GM23338 (cell line): ENCODE measurements around the gene AKR1E2. TPM values are rescaled to one million over a fixed set of nuclear protein-coding genes. Genes with fewer than 3 reads are reported as not detected.

Source experiments
- ATAC-seq: fragments of 200-7000 bp; cut with Tn5 transposase; 3 replicates; pipeline ENCODE4 v1.9.1; 2020
- DNase-seq: peaks from one replicate; pipeline ENCODE4 v3.0.0-alpha.2; 2015; ENCODE audit warnings: low spot score
- H2AFZ ChIP-seq: fragments of 200-600 bp; sonication (generic); 2 replicates; pipeline ENCODE4 v1.8.0; 2016; ENCODE audit warnings: antibody characterized with exemption, mild to moderate bottlenecking, moderate library complexity
- H3F3A ChIP-seq: fragments of 200-600 bp; sonication (generic); replicated peaks from 2 replicates; pipeline ENCODE4 v1.8.0; 2017; ENCODE audit warnings: antibody characterized with exemption, mixed run types, low read depth
- H3K27ac ChIP-seq: fragments of 200-600 bp; sonication (generic); 2 replicates; pipeline ENCODE4 v1.6.1; 2016; ENCODE audit warnings: low read depth
- H3K27me3 ChIP-seq: fragments of 200-600 bp; sonication (generic); 2 replicates; pipeline ENCODE4 v1.8.0; 2016; ENCODE audit warnings: mild to moderate bottlenecking, mixed run types, moderate library complexity; ENCODE audit not compliant: insufficient read depth
- H3K36me3 ChIP-seq: fragments of 200-600 bp; sonication (generic); 2 replicates; pipeline ENCODE4 v1.8.0; 2016; ENCODE audit warnings: mild to moderate bottlenecking; ENCODE audit not compliant: insufficient read depth
- H3K4me1 ChIP-seq: fragments of 200-600 bp; sonication (generic); 2 replicates; pipeline ENCODE4 v1.8.0; 2016; ENCODE audit warnings: mild to moderate bottlenecking, moderate library complexity; ENCODE audit not compliant: insufficient read depth
- H3K4me2 ChIP-seq: fragments of 200-600 bp; sonication (generic); 2 replicates; pipeline ENCODE4 v1.7.1; 2017; ENCODE audit warnings: mixed run types
- H3K4me3 ChIP-seq: fragments of 200-600 bp; sonication (generic); 2 replicates; pipeline ENCODE4 v1.6.1; 2016; ENCODE audit warnings: mixed run types
- H3K79me2 ChIP-seq: fragments of 200-600 bp; sonication (generic); replicated peaks from 2 replicates; pipeline ENCODE4 v1.8.0; 2017; ENCODE audit warnings: mild to moderate bottlenecking; ENCODE audit not compliant: insufficient read depth
- H3K9me2 ChIP-seq: fragments of 200-600 bp; sonication (generic); 2 replicates; pipeline ENCODE4 v1.8.0; 2017; ENCODE audit not compliant: insufficient read depth
- H4K20me1 ChIP-seq: fragments of 200-600 bp; sonication (generic); replicated peaks from 2 replicates; pipeline ENCODE4 v1.8.0; 2017; ENCODE audit warnings: mild to moderate bottlenecking; ENCODE audit not compliant: insufficient read depth
- H3K27ac Mint-ChIP-seq: 2 replicates; pipeline ENCODE4 v1.8.0; 2020; ENCODE audit warnings: inconsistent platforms, mild to moderate bottlenecking, moderate library complexity, mixed read lengths
- H3K27me3 Mint-ChIP-seq: 3 replicates; pipeline ENCODE4 v1.8.0; 2022; ENCODE audit warnings: low read depth, mild to moderate bottlenecking, moderate library complexity, mixed read lengths, inconsistent platforms; ENCODE audit not compliant: insufficient read depth, poor library complexity
- H3K36me3 Mint-ChIP-seq: 3 replicates; pipeline ENCODE4 v1.8.0; 2021; ENCODE audit warnings: low read depth, mild to moderate bottlenecking, inconsistent platforms, moderate library complexity, mixed read lengths
- H3K4me1 Mint-ChIP-seq: 3 replicates; pipeline ENCODE4 v1.8.0; 2020; ENCODE audit warnings: mild to moderate bottlenecking, inconsistent platforms, mixed read lengths
- H3K4me3 Mint-ChIP-seq: 3 replicates; pipeline ENCODE4 v1.8.0; 2021; ENCODE audit warnings: moderate library complexity, mild to moderate bottlenecking, inconsistent platforms, mixed read lengths
- H3K9me3 Mint-ChIP-seq: 3 replicates; pipeline ENCODE4 v1.8.0; 2020; ENCODE audit warnings: moderate library complexity, mild to moderate bottlenecking, inconsistent platforms, mixed read lengths
- CREB1 ChIP-seq: fragments of 250-450 bp; sonication (Bioruptor Pico); IDR thresholded peaks from 2 replicates; pipeline ENCODE4 v1.5.0; 2020; ENCODE audit warnings: low read depth, mild to moderate bottlenecking, moderate library complexity
- CTCF ChIP-seq, 2 experiments: fragments of 200-600 bp in 1 of 2; sonication (generic) in 1 of 2; conservative IDR thresholded peaks; 2 replicates each; pipeline versions ENCODE4 v1.5.1 to v1.6.1; 2016 to 2017; ENCODE audit warnings: antibody characterized with exemption in 2 of 2, low read depth in 2 of 2, mild to moderate bottlenecking in 2 of 2, moderate library complexity in 1 of 2
- EZH2phosphoT487 ChIP-seq: fragments of 200-600 bp; sonication (generic); IDR thresholded peaks from one replicate; pipeline ENCODE4 v1.8.1; 2018; ENCODE audit warnings: antibody characterized with exemption; ENCODE audit not compliant: unreplicated experiment
- JUNB ChIP-seq: IDR thresholded peaks from one replicate; pipeline ENCODE4 v1.6.1; 2016; ENCODE audit warnings: antibody characterized with exemption; ENCODE audit not compliant: unreplicated experiment
- NANOG ChIP-seq: IDR thresholded peaks from 2 replicates; pipeline ENCODE4 v1.6.1; 2016; ENCODE audit warnings: antibody characterized with exemption, borderline replicate concordance
- POLR2AphosphoS5 ChIP-seq: IDR thresholded peaks from 2 replicates; pipeline ENCODE4 v1.6.1; 2016; ENCODE audit warnings: antibody characterized with exemption, low read depth
- ZNF462 ChIP-seq: fragments of 250-450 bp; sonication (Bioruptor Pico); IDR thresholded peaks from 2 replicates; pipeline ENCODE4 v1.5.0; 2020; ENCODE audit warnings: mild to moderate bottlenecking, moderate library complexity
- polyA plus RNA-seq: library from polyadenylated mRNA; unstranded; fragments of >200 nt; fragmentation: Nextera tagmentation; extraction: Ambion mirVana; gene quantifications from 2 replicates; pipeline ENCODE4 v1.2.1, GENCODE V29; 2016
- total RNA-seq: library from RNA; depleted of rRNA; stranded (reverse); fragments of >200 nt; shearing (Covaris generic); gene quantifications from 2 replicates; pipeline ENCODE4 v1.2.3, GENCODE V29; 2014

AKR1E2 gene
- total and polyA plus RNA-seq, 2 experiments from 2014 or later: 2.2 to 4.3 TPM

GRCh38 chr10:4885162-4885561 is 59.2 kb downstream of the AKR1E2 start:
- Mint-ChIP-seq H3K27me3 (peaks cover 3% of the 10 kb centered on the region), H3K9me3 (no peaks in the 10 kb centered on the region), H3K4me1 (no peaks in the 10 kb centered on the region), H3K36me3 (peaks cover 7% of the 10 kb centered on the region; the same call in 1 of the 3 replicates), H3K4me3 (no peak overlapping the region), H3K27ac (no peak overlapping the region)
- Histone ChIP-seq H3K4me2 (no peak overlapping the region), H3F3A (no peaks in the 10 kb centered on the region), H3K36me3 (no peaks in the 10 kb centered on the region), H3K79me2 (no peaks in the 10 kb centered on the region), H2AFZ (no peak overlapping the region), H3K9me2 (0 out of 2 replicates have a peak, but pooled peaks cover 2% of the 10 kb centered on the region), H3K27ac (no peak overlapping the region), H3K4me3 (no peak overlapping the region), H3K4me1 (no peaks in the 10 kb centered on the region), H3K27me3 (no peaks in the 10 kb centered on the region), H4K20me1 (no peaks in the 10 kb centered on the region)
- TF ChIP-seq JUNB: no peak
- no peak for TF ChIP-seq POLR2AphosphoS5
- no peak for DNase-seq
- no peak for ATAC-seq

- Histone ChIP-seq H2AFZ (peak overlapping the region; percentile 32; the same call in 1 of the 2 replicates), H3K4me3 (no peak overlapping the region), H4K20me1 (no peaks in the 10 kb centered on the region), H3K27ac (no peak overlapping the region), H3K9me2 (peaks cover 7% of the 10 kb centered on the region; the same call in 1 of the 2 replicates), H3F3A (no peaks in the 10 kb centered on the region), H3K36me3 (no peaks in the 10 kb centered on the region), H3K79me2 (no peaks in the 10 kb centered on the region), H3K4me1 (no peaks in the 10 kb centered on the region), H3K4me2 (no peak overlapping the region), H3K27me3 (no peaks in the 10 kb centered on the region)
- no peak overlapping the region for H3K27ac Mint-ChIP-seq
- H3K4me3 Mint-ChIP-seq: no peak overlapping the region
- no peaks in the 10 kb centered on the region for H3K9me3 Mint-ChIP-seq
- no peaks in the 10 kb centered on the region for H3K4me1 Mint-ChIP-seq
- H3K27me3 Mint-ChIP-seq: peaks cover 3% of the 10 kb centered on the region
- ATAC-seq (no peak), DNase-seq (no peak)
- H3K36me3 Mint-ChIP-seq: no peaks in the 10 kb centered on the region
- no peak for TF ChIP-seq POLR2AphosphoS5
- no peak for TF ChIP-seq CREB1 (CRISPR knock-in tag)
- TF ChIP-seq NANOG: no peak
- TF ChIP-seq ZNF462: no peak
- no peak for TF ChIP-seq EZH2phosphoT487
- TF ChIP-seq CTCF (conservative IDR thresholded peaks at IDR 0.05; ENCODE audit: low read depth in 2 of 2): no peak
- no peak for TF ChIP-seq JUNB
These were observed 61.5 kb downstream of the AKR1E2 start for GRCh38 chr10:4887501-4887900.
